DMS 273 treated with DMSO at 0.1 percent for 48 hours (cell line): ENCODE data around the gene MAP2K7.
A peak's percentile ranks its signal among the peaks of the same experiment; 100 is the strongest.
"Not testable (repeated sequence)": the region's sequence is repeated elsewhere in the genome, so short reads cannot be mapped to it uniquely, and the experiment has no call there.

Experiments used
- DNase-seq: peaks from one replicate; lab custom pipeline; 2025; lab: John Stamatoyannopoulos, UW

The MAP2K7 gene

DNA sequence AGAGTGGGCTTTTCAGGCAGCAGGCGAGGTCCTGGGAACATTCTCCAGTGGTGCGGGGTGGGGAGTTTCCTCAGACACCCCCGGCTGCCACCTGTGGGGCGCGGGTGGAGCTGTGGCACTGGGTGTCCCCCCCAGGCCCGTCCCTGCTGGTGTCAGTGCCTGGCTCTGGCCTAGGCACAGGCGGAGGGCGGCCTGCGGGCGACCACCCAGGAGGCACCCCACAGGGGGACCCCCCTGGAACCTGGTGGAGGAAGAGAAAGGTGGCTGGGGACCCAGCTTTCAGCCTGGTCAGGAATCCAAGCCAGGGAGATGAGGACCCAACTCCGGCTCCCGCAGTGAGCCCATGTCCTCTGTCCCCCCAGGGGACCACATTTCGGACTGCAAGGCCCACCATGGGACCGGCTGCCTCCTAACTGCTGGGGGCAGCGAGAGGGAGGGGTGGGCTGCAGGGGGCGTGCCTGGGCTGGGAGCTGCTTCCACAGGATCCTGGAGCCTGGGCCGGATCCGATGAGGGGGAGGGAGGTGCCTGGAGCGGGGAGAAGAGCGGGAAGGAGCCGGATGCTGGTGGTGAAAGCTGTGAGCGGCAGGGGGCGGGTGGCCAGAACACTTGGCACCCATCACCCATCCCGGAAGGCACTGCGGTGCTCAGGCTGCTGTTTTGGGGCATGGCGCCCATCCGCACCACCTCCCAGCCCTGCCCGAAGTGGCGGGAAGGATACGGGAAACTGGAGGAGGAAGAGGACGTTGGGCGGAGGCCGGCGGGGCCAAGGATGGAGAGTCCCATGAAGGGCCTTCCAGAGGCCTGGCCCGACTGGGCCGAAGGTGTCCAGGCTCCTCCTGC is 27.8 kb downstream of the MAP2K7 start:
- no peak for DNase-seq

DNA sequence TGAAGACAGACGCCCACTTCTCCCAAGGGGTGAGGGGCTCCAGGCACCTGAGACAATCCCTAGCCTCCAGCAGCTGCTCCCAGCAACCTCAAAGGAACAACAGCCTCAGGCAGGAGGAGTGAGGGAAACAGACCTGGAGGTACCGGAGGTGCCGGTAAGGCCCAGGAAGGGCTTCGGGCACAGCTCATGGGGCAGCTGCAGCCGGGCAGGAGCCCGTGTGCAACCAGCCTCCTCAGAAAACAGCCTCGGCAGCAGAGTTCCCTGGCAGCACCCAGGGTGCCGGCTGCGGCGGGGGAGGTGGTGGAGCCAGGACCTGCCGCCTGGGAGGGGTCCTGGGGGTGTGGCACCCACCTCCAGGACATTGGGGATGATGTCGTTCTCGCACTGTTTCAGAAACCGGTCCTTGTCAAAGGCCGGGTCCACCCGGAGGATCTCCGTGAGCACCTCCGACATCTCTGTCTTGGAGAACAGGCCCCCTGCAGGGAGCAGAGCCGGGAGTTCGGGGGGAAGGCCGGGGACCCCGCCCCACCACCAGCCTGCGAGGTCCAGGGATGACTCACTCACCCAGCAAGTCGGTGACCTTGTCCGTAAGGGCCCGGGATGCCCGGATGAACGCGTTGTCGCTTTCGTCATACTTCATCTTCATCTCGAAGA is 28.7 kb downstream of the MAP2K7 start:
- no peak for DNase-seq

DNA sequence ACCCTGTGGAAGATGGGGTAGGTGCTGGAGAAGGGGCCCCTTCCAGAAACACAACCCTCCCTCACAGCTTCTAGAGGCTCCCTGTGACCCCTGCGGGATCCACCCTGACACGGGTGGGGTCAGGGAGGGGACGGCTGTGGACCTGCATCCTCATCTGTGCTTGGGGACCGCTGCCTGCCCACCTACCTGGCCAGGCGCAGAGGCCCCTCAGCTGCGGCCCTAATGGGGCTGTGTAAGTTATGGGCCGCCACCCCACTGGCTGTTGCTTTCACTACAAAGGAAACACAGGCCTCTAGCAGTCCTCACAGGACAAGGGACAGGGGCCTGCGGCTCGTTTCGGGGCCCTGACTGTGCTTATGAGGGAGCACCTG is 29.2 kb downstream of the MAP2K7 start:
- no peak for DNase-seq

DNA sequence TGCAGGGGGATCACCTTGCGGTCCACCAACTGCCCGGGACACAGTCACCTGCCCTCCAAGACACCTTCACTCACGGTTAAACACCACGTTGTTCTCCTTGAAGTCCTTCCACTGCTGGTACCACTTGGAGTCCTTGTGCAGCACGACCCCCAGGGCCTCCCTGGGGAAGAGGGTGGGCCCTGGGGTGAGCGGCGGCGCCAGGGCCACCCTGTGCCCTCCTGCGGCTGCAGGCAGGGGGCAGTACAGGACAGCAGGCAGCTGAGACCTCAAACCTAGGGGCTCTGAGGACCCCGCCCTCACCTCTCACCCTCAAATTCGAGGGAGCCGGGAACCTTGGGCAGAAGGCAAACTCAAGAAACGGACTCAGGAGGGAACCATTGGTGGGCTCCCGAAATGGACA is 29.7 kb downstream of the MAP2K7 start:
- no peak for DNase-seq

DNA sequence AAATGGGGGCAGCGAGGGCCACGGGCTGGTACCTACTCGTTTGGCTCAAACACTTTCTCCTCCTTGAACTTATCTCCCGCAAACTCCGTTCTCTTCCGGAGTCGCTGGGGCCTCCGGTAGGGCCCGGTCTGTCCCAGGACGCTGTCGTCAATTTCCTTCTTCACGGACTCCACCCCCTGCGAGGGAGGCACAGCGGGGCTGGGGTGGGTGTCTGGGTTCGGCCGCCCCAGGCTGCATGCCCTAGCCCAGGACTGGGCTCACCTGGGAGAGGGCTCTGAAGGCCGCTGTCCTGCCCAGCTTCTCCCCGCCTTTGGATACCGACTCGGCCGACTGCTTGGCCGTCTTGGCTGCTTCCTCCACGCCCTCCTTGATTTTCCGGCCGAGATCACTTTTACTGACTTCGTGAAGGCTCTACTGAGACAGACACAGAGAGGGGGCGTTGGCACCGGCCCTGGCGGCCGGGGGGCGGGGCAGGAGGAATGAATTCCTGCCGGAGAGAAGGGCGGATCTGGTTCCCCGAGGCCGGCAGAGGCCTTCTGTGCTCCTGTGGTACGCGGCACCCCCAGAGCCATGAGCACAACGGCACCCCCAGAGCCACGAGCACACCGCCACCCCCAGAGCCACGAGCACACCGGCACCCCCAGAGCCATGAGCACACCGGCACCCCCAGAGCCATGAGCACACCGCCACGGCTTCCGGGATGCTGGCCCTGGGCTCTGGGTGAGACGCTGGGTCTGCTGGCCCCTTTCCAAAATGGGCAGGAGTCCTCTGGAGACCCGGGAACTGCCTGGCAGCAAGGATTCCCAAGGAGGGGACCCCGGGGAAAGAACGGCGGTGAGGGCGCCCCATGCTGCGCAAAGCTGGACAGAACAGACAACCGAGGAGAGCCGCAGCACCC is 30.4 kb downstream of the MAP2K7 start:
- no peak for DNase-seq

DNA sequence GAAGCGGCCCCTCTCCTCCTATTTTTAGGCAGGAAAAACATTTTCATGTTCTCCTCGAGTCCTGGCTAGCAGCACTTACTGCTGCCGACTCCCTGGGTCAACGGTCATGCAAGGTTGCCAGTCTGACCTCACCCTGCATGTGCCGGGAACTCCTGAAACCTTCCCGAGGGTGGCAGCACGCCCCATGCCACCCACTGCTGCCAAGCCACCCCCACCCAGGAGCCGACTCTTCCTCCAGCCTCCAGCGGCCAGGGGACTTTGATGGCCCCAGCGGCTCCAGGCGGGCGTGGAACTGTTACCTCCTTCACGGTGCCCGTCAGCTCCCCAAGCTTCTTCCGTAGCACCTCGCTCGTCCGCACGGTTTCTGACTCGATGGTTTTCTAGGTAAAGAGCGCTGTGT is 31.1 kb downstream of the MAP2K7 start:
- DNase-seq = no peak

DNA sequence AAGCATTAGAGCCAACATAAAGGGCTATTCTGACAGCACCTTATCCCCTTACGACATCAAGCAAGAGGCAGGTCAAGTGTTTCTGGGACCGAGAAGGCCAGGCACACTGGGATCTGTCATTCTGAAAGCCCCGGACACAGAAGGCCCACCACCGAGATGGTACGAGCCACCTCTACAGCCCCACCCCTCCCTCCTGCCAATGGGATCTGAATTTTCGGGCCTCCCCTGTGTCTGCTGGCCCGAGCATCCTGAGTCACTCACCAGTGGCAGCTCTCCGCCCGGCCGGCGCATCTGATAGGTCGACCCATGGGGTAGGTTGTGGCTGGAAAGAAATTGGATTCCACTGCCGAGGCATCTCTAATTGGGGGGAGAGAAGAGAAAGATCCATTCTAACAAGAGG is 37.2 kb downstream of the MAP2K7 start:
- DNase-seq = no peak

DNA sequence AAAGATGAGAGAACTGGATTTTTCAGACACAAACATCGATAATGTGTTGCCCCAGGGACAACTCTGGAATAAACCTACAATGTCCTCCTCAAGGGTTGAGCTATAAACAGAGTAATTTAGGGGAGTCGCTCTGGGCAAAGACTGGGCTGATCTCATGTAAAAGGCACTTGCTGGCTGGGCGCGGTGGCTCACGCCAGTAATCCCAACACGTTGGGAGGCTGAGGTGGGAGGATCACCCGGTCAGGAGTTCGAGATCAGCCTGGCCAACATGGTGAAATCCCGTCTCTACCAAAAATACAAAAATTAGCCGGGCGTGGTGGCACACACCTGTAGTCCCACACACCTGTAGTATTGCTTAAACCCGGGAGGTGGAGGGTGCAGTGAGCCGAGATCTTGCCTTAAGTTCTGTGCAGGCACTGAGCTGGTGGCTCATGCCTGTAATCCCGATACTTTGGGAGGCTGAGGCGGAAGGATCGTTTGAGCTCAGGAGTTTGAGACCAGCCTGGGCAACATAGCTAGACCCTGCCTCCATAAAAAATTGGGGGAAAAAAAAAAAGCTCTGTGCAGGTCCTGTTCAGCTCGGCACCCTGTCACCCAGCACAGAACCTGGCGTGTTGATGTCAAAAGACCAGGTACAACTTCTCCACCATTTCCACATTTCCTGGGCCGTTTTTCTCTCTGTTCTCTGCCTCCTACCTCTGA is 38.4 kb downstream of the MAP2K7 start:
- DNase-seq = no peak

DNA sequence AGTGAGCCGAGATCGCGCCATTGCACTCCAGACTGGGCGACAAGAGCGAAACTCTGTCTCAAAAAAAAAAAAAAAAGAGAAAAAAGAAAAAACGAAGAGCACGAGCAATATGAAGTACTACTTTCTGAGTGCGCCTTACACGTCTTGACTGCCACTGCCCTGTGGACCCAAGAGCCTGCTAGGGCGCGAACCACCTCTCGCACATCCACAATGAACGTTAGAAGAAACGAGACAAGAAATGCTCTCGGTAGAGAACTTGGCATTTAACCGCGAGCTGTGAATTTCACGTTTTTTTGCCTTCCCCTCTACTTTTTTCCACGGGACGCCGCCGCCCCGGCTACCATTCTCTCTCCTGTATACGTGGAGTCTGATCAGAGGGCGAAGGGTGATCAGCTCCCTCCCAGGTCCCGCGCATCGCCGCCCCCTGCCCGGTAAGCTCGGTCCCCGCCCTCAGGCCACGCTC is 39.3 kb downstream of the MAP2K7 start:
- DNase-seq = no peak

DNA sequence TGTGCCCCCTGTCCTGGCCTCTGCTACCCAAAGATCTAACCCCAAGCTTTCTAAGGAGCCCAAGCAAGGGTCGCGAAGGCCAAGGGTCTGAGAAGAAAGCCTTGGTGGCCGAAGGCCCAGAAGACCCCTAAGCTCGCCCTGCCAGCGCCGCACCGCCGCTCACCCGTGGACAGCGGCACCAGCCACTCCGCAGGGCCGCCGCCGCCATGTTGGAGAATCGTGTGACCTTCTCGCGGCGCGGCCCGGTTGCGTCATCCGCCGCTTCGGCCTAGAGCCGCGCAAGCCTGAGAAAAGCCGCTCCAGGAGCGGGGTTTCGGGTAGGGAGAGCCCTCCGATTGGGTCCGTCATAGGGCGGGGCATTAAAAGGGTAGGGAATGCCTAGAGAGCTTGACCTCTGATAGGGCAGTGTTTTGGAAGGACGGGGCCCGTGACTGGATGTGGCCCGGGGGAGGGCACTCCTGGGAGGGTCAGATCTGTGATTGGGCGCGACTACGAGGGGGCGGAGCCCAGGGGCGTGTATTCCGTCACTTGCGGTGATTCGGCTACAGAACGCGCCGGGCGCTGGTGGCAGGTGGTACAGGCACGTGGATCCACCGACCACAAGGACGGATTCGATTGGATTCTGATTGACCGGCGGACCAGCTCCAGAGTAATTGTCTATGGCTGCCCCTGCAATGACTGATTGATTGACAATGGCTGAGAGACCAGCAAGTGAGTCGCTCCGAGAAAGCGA is 39.9 kb downstream of the MAP2K7 start, which contains the start of gene TIMM44:
Gene TIMM44, minus strand, starts transcription at position 223 of the 733 bp plus-strand sequence. Its CDS starts 15 bp downstream, at position 208.
- peak; percentile 99 for DNase-seq

DNA sequence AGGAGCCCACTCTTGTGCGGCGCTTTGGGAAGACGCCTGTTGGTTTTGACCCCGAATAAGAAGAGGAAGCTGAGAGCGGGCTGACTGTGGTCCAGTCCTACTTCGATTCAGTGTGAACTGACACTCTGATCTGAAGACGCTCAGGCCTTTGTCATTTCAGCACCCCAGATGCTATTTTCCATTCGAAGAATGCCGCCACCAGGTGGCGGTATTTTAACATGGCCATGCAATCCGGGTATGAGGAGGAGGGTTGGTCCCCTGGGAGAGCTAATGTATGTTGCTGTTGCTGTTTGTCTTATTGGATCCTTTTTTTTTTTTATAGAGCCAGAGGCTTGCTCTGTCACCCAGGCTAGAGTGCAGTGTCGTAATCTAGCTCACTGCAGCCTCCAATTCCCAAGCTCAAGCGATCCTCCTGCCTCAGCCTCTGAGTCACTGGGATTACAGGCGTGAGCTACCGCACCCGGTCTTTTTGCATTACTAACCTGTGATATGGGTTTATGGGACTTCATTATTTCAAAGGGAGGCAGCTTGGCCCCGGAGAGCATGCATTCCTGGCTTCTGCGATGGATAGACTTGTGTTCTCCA is 40.6 kb downstream of the MAP2K7 start:
- peak; percentile 64 for DNase-seq

DNA sequence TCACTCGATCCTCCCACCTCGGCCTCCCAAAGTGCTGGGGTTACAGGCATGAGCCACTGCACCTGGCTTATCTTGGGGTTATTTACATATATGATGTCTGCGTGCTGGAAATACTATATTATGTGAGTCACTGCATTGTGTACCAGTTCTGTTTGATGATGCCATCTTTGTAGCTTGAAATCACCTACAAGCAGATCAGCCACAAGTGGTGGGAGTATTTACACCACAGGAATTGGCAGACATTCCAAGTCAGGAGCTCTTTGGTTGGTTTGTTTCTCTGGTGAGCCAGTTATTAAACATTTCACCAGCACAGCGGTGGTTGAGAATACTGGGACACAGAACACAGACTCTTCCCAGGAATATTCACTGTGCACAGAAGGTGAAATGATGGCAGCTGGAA is 44.3 kb downstream of the MAP2K7 start:
- no peak for DNase-seq

DNA sequence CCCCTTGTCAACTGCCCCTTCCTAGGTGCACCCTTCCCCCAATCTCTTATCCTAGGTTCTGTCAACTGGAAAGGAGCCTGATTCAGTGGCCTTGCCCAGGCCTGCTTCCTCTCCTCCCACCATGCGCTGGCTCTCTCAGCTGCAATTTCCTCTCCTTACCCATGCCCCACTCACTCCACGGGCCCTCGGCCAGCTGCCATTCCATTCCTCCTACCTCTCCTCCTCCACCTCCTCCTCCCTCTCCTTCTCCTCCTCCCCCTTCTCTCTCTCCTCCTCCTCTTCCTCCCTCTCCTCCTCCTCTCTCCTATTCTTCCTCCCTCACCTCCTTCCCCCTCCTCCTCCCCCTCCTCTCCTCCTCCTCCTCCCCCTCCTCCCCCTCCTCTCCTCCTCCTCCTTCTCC is 49.4 kb downstream of the MAP2K7 start:
- DNase-seq = no peak

DNA sequence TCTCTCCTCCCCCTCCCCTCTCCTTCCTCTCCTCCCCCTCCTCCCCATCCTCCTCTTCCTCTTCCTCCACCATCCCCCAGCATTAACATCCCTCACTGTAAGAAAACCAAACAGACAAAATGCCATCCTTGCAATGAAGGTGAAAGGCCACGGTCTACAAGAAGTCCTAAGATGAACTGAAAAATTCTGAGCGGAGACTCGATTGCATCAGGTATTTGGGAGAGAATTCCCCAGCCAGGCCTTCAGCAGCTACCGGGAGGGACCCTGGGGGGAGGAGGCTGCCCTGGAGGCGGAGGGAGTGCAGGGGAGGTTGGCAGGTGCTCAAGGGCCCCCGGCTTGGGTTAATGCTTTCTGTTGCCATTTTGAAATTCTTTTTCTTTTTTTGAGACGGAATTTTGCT is 49.9 kb downstream of the MAP2K7 start:
- DNase-seq = no peak

DNA sequence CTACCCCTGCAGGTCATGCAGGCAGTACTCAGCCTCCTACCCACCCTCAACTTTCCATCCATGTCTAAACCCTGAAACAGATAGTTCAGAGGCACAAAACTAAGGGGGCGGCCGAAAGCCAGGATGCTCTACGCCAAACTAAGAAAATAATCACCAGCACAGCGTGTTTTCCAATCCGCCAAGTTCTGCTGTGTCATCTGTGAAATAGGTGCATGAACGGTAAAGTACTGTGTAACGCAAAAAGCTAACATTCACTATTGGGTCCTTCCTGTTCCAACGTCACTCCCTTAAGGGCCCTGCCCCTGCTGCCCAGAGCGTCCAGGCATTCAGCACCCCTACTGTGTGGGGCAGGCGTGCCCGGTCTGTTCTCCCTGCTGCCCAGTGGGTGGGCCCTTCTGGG is 52.0 kb downstream of the MAP2K7 start:
- DNase-seq = no peak

DNA sequence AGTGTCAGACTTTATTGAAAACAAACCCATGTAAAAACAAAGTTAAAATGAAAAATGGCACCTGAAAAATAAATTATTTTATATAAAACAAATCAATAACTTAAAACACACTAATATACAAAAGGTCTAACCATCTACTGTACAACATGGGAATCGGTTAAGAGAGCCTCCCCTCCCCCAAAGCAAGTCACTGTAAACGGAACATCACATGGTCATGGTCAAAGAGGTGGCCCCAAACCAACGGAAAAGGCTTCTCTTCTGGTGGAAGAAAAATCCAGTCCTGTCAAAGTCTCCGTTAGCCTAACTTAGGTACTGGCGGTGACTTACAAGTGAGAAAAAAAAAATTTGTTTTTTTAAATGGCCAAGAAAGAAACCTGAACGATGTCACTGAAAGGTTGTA is 55.5 kb downstream of the MAP2K7 start:
- DNase-seq = no peak

DNA sequence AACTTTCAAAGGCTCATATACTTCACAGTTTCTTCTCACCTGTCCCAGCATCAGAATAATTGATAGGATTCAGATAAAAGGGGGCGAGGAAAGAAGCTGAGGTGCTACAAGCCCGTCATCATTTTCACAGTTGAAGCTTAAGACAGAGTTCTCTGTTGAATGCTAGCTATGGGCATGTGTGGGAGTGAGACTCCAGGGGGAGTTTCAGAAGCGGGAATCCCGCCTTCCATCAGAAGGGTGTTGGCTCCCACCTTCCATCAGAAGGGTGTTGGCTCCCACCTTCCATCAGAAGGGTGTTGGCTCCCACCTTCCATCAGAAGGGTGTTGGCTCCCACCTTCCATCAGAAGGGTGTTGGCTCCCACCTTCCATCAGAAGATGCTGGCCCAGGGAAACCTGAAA is 57.4 kb downstream of the MAP2K7 start:
- not testable (repeated sequence) for DNase-seq

DNA sequence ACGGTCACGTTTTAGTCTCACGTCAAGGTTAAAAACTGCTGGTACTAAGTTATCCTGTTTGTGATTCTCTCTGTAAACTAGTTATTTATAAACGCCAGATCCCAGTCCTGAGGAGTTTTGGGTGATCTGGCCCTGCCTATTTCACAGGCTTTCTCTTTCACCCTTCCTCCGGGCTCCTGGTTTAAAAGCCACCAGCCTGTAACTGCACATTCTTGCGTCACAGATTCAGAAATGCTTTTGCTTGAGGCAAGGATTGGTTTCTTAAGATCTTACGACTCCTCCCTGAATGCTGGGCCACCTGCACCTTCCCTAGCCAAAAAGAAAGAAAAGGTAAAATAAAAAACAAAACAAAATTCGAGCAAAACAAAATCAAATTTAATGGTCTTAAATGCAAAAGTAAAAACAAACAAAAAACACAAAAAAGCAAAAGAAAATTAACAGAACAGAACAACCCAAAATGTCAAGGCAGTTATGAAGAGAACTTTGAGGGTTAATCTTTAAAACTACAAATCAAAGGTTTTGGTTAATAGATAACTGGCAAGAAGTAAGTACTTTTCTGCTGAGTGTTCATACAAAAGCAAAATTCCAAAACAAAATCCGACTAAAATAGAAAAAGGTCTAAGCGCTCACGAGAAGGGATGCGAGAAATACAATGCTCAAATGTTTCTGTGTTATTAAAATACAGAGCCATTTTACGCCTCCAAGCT is 58.4 kb downstream of the MAP2K7 start:
- DNase-seq = no peak

DNA sequence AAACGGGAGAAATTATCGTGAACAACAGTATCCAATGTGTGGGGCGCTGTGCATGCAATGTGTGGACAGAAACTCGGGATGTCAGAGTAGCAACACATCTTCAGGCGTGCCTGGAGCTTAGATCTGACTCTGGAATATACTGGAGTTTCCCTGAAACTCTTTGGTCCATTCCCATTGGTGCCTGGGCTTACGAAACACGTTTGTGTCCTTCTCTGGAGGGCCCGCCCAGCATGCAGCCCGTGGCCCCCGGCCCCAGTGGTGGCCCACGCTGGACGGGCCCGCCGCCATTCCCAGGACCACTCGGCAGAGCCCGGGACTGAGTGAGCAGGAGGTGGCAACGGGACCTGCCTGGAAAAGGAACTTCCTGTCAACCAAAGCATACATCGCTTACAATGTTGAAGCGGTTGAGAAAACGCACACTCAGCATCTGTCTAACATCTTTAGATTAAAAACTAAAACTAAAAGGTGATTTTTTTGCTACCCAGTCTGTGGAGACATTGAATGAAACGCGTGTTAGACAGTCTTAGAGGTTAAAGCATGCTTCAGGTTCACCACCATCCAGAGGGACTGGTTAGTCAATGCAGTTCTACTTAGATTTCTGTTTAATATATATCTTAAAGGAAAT is 59.1 kb downstream of the MAP2K7 start:
- DNase-seq = no peak

DNA sequence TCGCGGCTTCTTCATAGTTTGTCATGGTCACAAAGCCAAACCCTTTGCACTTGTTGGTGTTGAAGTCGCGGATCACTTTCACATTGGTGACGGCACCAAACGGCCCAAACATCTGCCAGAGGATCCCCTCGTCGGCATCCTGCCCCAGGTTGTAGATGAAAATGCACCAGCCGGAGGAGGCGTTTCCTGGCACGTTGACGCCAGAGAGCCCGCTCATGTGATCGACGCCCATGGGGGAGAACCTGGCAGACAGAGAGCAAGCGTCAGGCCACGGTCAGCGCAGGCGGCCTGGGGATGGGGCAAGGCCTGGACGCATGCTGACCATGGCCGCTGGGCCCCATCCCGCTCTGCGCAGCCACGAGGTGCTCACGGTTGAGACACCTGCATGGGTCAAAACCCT is 59.9 kb downstream of the MAP2K7 start:
- no peak for DNase-seq
